GM23338 (cell line): ENCODE measurements around the gene DHRSX. TPM values are rescaled to one million over a fixed set of nuclear protein-coding genes. Genes with fewer than 3 reads are reported as not detected.

ENCODE experiments used
- ATAC-seq: fragments of 200-7000 bp; cut with Tn5 transposase; 3 replicates; pipeline ENCODE4 v1.9.1; 2020
- DNase-seq: peaks from one replicate; pipeline ENCODE4 v3.0.0-alpha.2; 2015; ENCODE audit warnings: low spot score
- H2AFZ ChIP-seq: fragments of 200-600 bp; sonication (generic); 2 replicates; pipeline ENCODE4 v1.8.0; 2016; ENCODE audit warnings: antibody characterized with exemption, mild to moderate bottlenecking, moderate library complexity
- H3F3A ChIP-seq: fragments of 200-600 bp; sonication (generic); replicated peaks from 2 replicates; pipeline ENCODE4 v1.8.0; 2017; ENCODE audit warnings: antibody characterized with exemption, mixed run types, low read depth
- H3K27ac ChIP-seq: fragments of 200-600 bp; sonication (generic); 2 replicates; pipeline ENCODE4 v1.6.1; 2016; ENCODE audit warnings: low read depth
- H3K27me3 ChIP-seq: fragments of 200-600 bp; sonication (generic); 2 replicates; pipeline ENCODE4 v1.8.0; 2016; ENCODE audit warnings: mild to moderate bottlenecking, mixed run types, moderate library complexity; ENCODE audit not compliant: insufficient read depth
- H3K36me3 ChIP-seq: fragments of 200-600 bp; sonication (generic); 2 replicates; pipeline ENCODE4 v1.8.0; 2016; ENCODE audit warnings: mild to moderate bottlenecking; ENCODE audit not compliant: insufficient read depth
- H3K4me1 ChIP-seq: fragments of 200-600 bp; sonication (generic); 2 replicates; pipeline ENCODE4 v1.8.0; 2016; ENCODE audit warnings: mild to moderate bottlenecking, moderate library complexity; ENCODE audit not compliant: insufficient read depth
- H3K4me2 ChIP-seq: fragments of 200-600 bp; sonication (generic); 2 replicates; pipeline ENCODE4 v1.7.1; 2017; ENCODE audit warnings: mixed run types
- H3K4me3 ChIP-seq: fragments of 200-600 bp; sonication (generic); 2 replicates; pipeline ENCODE4 v1.6.1; 2016; ENCODE audit warnings: mixed run types
- H3K79me2 ChIP-seq: fragments of 200-600 bp; sonication (generic); replicated peaks from 2 replicates; pipeline ENCODE4 v1.8.0; 2017; ENCODE audit warnings: mild to moderate bottlenecking; ENCODE audit not compliant: insufficient read depth
- H3K9me2 ChIP-seq: fragments of 200-600 bp; sonication (generic); 2 replicates; pipeline ENCODE4 v1.8.0; 2017; ENCODE audit not compliant: insufficient read depth
- H4K20me1 ChIP-seq: fragments of 200-600 bp; sonication (generic); replicated peaks from 2 replicates; pipeline ENCODE4 v1.8.0; 2017; ENCODE audit warnings: mild to moderate bottlenecking; ENCODE audit not compliant: insufficient read depth
- H3K27ac Mint-ChIP-seq: 2 replicates; pipeline ENCODE4 v1.8.0; 2020; ENCODE audit warnings: inconsistent platforms, mild to moderate bottlenecking, moderate library complexity, mixed read lengths
- H3K27me3 Mint-ChIP-seq: 3 replicates; pipeline ENCODE4 v1.8.0; 2022; ENCODE audit warnings: low read depth, mild to moderate bottlenecking, moderate library complexity, mixed read lengths, inconsistent platforms; ENCODE audit not compliant: insufficient read depth, poor library complexity
- H3K36me3 Mint-ChIP-seq: 3 replicates; pipeline ENCODE4 v1.8.0; 2021; ENCODE audit warnings: low read depth, mild to moderate bottlenecking, inconsistent platforms, moderate library complexity, mixed read lengths
- H3K4me1 Mint-ChIP-seq: 3 replicates; pipeline ENCODE4 v1.8.0; 2020; ENCODE audit warnings: mild to moderate bottlenecking, inconsistent platforms, mixed read lengths
- H3K4me3 Mint-ChIP-seq: 3 replicates; pipeline ENCODE4 v1.8.0; 2021; ENCODE audit warnings: moderate library complexity, mild to moderate bottlenecking, inconsistent platforms, mixed read lengths
- H3K9me3 Mint-ChIP-seq: 3 replicates; pipeline ENCODE4 v1.8.0; 2020; ENCODE audit warnings: moderate library complexity, mild to moderate bottlenecking, inconsistent platforms, mixed read lengths
- CTCF ChIP-seq, 2 experiments: fragments of 200-600 bp in 1 of 2; sonication (generic) in 1 of 2; conservative IDR thresholded peaks; 2 replicates each; pipeline versions ENCODE4 v1.5.1 to v1.6.1; 2016 to 2017; ENCODE audit warnings: antibody characterized with exemption in 2 of 2, low read depth in 2 of 2, mild to moderate bottlenecking in 2 of 2, moderate library complexity in 1 of 2
- EZH2 ChIP-seq: fragments of 200-600 bp; sonication (generic); IDR thresholded peaks from one replicate; pipeline ENCODE4 v1.8.0; 2017; ENCODE audit warnings: antibody characterized with exemption, mild to moderate bottlenecking, low read depth; ENCODE audit not compliant: unreplicated experiment
- EZH2phosphoT487 ChIP-seq: fragments of 200-600 bp; sonication (generic); IDR thresholded peaks from one replicate; pipeline ENCODE4 v1.8.1; 2018; ENCODE audit warnings: antibody characterized with exemption; ENCODE audit not compliant: unreplicated experiment
- JUNB ChIP-seq: IDR thresholded peaks from one replicate; pipeline ENCODE4 v1.6.1; 2016; ENCODE audit warnings: antibody characterized with exemption; ENCODE audit not compliant: unreplicated experiment
- NANOG ChIP-seq: IDR thresholded peaks from 2 replicates; pipeline ENCODE4 v1.6.1; 2016; ENCODE audit warnings: antibody characterized with exemption, borderline replicate concordance
- POLR2AphosphoS5 ChIP-seq: IDR thresholded peaks from 2 replicates; pipeline ENCODE4 v1.6.1; 2016; ENCODE audit warnings: antibody characterized with exemption, low read depth
- REST ChIP-seq: IDR thresholded peaks from one replicate; pipeline ENCODE4 v1.6.1; 2018; ENCODE audit warnings: antibody characterized with exemption; ENCODE audit not compliant: unreplicated experiment
- STAT1 ChIP-seq: IDR thresholded peaks from one replicate; pipeline ENCODE4 v1.6.1; 2016; ENCODE audit warnings: antibody characterized with exemption; ENCODE audit not compliant: unreplicated experiment
- ZNF114 ChIP-seq: fragments of 250-450 bp; sonication (Bioruptor Pico); IDR thresholded peaks from 2 replicates; pipeline ENCODE4 v1.5.0; 2020; ENCODE audit warnings: mild to moderate bottlenecking, moderate library complexity
- ZNF331 ChIP-seq: fragments of 250-450 bp; sonication (Bioruptor Pico); IDR thresholded peaks from 2 replicates; pipeline ENCODE4 v1.5.0; 2020; ENCODE audit warnings: low read depth, mild to moderate bottlenecking, moderate library complexity
- ZNF462 ChIP-seq: fragments of 250-450 bp; sonication (Bioruptor Pico); IDR thresholded peaks from 2 replicates; pipeline ENCODE4 v1.5.0; 2020; ENCODE audit warnings: mild to moderate bottlenecking, moderate library complexity
- polyA plus RNA-seq: library from polyadenylated mRNA; unstranded; fragments of >200 nt; fragmentation: Nextera tagmentation; extraction: Ambion mirVana; gene quantifications from 2 replicates; pipeline ENCODE4 v1.2.1, GENCODE V29; 2016
- total RNA-seq: library from RNA; depleted of rRNA; stranded (reverse); fragments of >200 nt; shearing (Covaris generic); gene quantifications from 2 replicates; pipeline ENCODE4 v1.2.3, GENCODE V29; 2014

DHRSX gene
- total and polyA plus RNA-seq, 2 experiments from 2014 or later: 33.9 to 43.0 TPM

GRCh38 chrX:2251211-2251610 is 249.6 kb downstream of the DHRSX start (continued):
- TF ChIP-seq CTCF (conservative IDR thresholded peaks at IDR 0.05; ENCODE audit: low read depth in 2 of 2) (no peak), JUNB (no peak), EZH2phosphoT487 (no peak), ZNF331 (CRISPR knock-in tag) (no peak)

- Histone ChIP-seq H3K79me2 (peaks cover 6% of the 10 kb centered on the region), H3K27ac (no peak overlapping the region), H3K4me3 (no peak overlapping the region), H3K9me2 (no peaks in the 10 kb centered on the region), H3K27me3 (no peaks in the 10 kb centered on the region), H2AFZ (no peak overlapping the region), H3K4me2 (no peak overlapping the region), H4K20me1 (no peaks in the 10 kb centered on the region), H3K36me3 (no peaks in the 10 kb centered on the region), H3F3A (no peaks in the 10 kb centered on the region), H3K4me1 (peaks cover 8% of the 10 kb centered on the region; the same call in 1 of the 2 replicates)
- Mint-ChIP-seq H3K4me3 (no peak overlapping the region), H3K27ac (no peak overlapping the region), H3K9me3 (no peaks in the 10 kb centered on the region), H3K4me1 (peaks cover 9% of the 10 kb centered on the region), H3K36me3 (peaks cover 24% of the 10 kb centered on the region), H3K27me3 (no peaks in the 10 kb centered on the region)
- ATAC-seq: no peak
- DNase-seq: no peak
- TF ChIP-seq EZH2: no peak
- no peak for TF ChIP-seq NANOG
- no peak for TF ChIP-seq ZNF331 (CRISPR knock-in tag)
- no peak for TF ChIP-seq REST
- no peak for TF ChIP-seq ZNF462
- no peak for TF ChIP-seq CTCF (conservative IDR thresholded peaks at IDR 0.05; ENCODE audit: low read depth in 2 of 2)
- no peak for TF ChIP-seq ZNF114 (CRISPR knock-in tag)
- no peak for TF ChIP-seq JUNB
- TF ChIP-seq STAT1: no peak
- no peak for TF ChIP-seq EZH2phosphoT487
- TF ChIP-seq POLR2AphosphoS5: no peak
These were observed 256.8 kb downstream of the DHRSX start for GRCh38 chrX:2243913-2244460.
